H1 (cell line): Measurements from ENCODE around the gene DPF1. TPM values are rescaled to one million over a fixed set of nuclear protein-coding genes. Genes with fewer than 3 reads are reported as not detected.

Source experiments
- CTCF ChIA-PET: fragments of 300-600 bp; sonication (Branson Sonifier 250); formaldehyde crosslinking; loops from one replicate; lab custom pipeline; 2021; ENCODE audit not compliant: partially characterized antibody; lab: Charles Lee
- POLR2A ChIA-PET: fragments of 300-600 bp; sonication (Branson Sonifier 250); formaldehyde crosslinking; loops from one replicate; lab custom pipeline; 2021; ENCODE audit warnings: inconsistent platforms; ENCODE audit not compliant: partially characterized antibody; lab: Charles Lee
- DNase-seq, 2 experiments: peaks; one replicate each; pipeline versions ENCODE4 v3.0.0 to v3.0.0-alpha.2; 2010 to 2022; ENCODE audit warnings: low spot score in 2 of 2, low read depth in 1 of 2, mixed read lengths in 1 of 2
- FAIRE-seq: peaks from 2 replicates; lab custom pipeline; 2011; peaks lifted over from hg19 to GRCh38; lab: Jason Lieb, UNC
- H2AFZ ChIP-seq: 2 replicates; pipeline ENCODE4 v1.8.1; 2012; ENCODE audit warnings: low read length, inconsistent platforms
- H2AK5ac ChIP-seq: 2 replicates; pipeline ENCODE4 v1.6.1; 2013; ENCODE audit warnings: low read depth, low read length
- H2BK120ac ChIP-seq: replicated peaks from 2 replicates; pipeline ENCODE3; 2013; ENCODE audit warnings: low read depth, low read length, inconsistent platforms
- H2BK12ac ChIP-seq: 2 replicates; pipeline ENCODE4 v1.6.1; 2013; ENCODE audit warnings: low read depth, low read length
- H2BK15ac ChIP-seq: 2 replicates; pipeline ENCODE4 v1.6.1; 2013; ENCODE audit warnings: low read length
- H2BK20ac ChIP-seq: 2 replicates; pipeline ENCODE4 v1.6.1; 2013; ENCODE audit warnings: low read length
- H2BK5ac ChIP-seq: 2 replicates; pipeline ENCODE4 v1.6.1; 2013; ENCODE audit warnings: low read depth, low read length
- H3K14ac ChIP-seq: 2 replicates; pipeline ENCODE4 v1.6.1; 2013; ENCODE audit warnings: inconsistent platforms; ENCODE audit not compliant: insufficient read length
- H3K18ac ChIP-seq: 2 replicates; pipeline ENCODE4 v1.6.1; 2013; ENCODE audit warnings: low read length; ENCODE audit errors: extremely low read depth
- H3K23ac ChIP-seq: 2 replicates; pipeline ENCODE4 v1.6.1; 2013; ENCODE audit warnings: inconsistent platforms; ENCODE audit not compliant: insufficient read length
- H3K23me2 ChIP-seq: 2 replicates; pipeline ENCODE4 v1.6.1; 2013; ENCODE audit warnings: low read depth, low read length
- H3K27ac ChIP-seq: 2 replicates; pipeline ENCODE4 v1.6.1; 2011; ENCODE audit warnings: low read depth, low read length, inconsistent platforms
- H3K27me3 ChIP-seq, 4 experiments: replicated peaks in 1 of 4; 1 replicate in 1 of 4; 2 replicates in 3 of 4; pipeline versions ENCODE4 v1.6.1 to v1.8.1; 2011 to 2013; ENCODE audit warnings: low read length in 3 of 4, mild to moderate bottlenecking in 3 of 4, inconsistent platforms in 2 of 4, mixed read lengths in 2 of 4, moderate library complexity in 1 of 4; ENCODE audit not compliant: control insufficient read depth in 3 of 4, insufficient read depth in 3 of 4; ENCODE audit errors: extremely low read depth in 1 of 4
- H3K36me3 ChIP-seq, 4 experiments: 2 replicates each; pipeline versions ENCODE4 v1.6.1 to v1.8.1; 2011 to 2013; ENCODE audit warnings: mild to moderate bottlenecking in 4 of 4, low read length in 3 of 4, moderate library complexity in 2 of 4, control low read depth in 1 of 4, inconsistent platforms in 1 of 4; ENCODE audit not compliant: insufficient read depth in 4 of 4, control insufficient read depth in 2 of 4
- H3K4ac ChIP-seq: replicated peaks from 2 replicates; pipeline ENCODE3; 2013; ENCODE audit warnings: low read length, low read depth, mixed read lengths, inconsistent platforms; ENCODE audit not compliant: insufficient read length
- H3K4me1 ChIP-seq, 4 experiments: replicated peaks in 1 of 4; 1 replicate in 1 of 4; 2 replicates in 3 of 4; pipeline versions ENCODE4 v1.6.1 to v1.8.1; 2011 to 2013; ENCODE audit warnings: low read length in 3 of 4, inconsistent platforms in 2 of 4, mixed read lengths in 1 of 4; ENCODE audit not compliant: insufficient read depth in 4 of 4, control insufficient read depth in 3 of 4
- H3K4me2 ChIP-seq, 2 experiments: 2 replicates each; pipeline versions ENCODE4 v1.6.1 to v1.8.1; 2011 to 2013; ENCODE audit warnings: low read depth in 2 of 2, low read length in 2 of 2, control low read depth in 1 of 2, inconsistent platforms in 1 of 2, mild to moderate bottlenecking in 1 of 2; ENCODE audit not compliant: insufficient read depth in 1 of 2
- H3K4me3 ChIP-seq, 4 experiments: fragments of 200-600, 300-600 bp in 1 of 4; sonication (generic), shearing (Covaris generic), sonication (Bioruptor Twin) in 1 of 4; 2 replicates each; pipeline versions ENCODE4 v1.5.1 to v1.8.1; 2011 to 2016; ENCODE audit warnings: low read length in 4 of 4, low read depth in 3 of 4, control low read depth in 2 of 4, inconsistent platforms in 2 of 4, mild to moderate bottlenecking in 2 of 4, mixed read lengths in 1 of 4, moderate library complexity in 1 of 4; ENCODE audit not compliant: insufficient read depth in 2 of 4; ENCODE audit errors: extremely low read depth in 1 of 4
- H3K56ac ChIP-seq: replicated peaks from 2 replicates; pipeline ENCODE3; 2013; ENCODE audit warnings: low read depth, mild to moderate bottlenecking, mixed read lengths, low read length, inconsistent platforms; ENCODE audit not compliant: insufficient read length
- H3K79me1 ChIP-seq: 2 replicates; pipeline ENCODE4 v1.6.1; 2013; ENCODE audit warnings: low read depth, low read length, control low read depth
- H3K79me2 ChIP-seq, 2 experiments: 2 replicates each; pipeline versions ENCODE4 v1.6.1 to v1.8.1; 2012 to 2013; ENCODE audit warnings: low read length in 2 of 2, mild to moderate bottlenecking in 2 of 2, inconsistent platforms in 1 of 2; ENCODE audit not compliant: insufficient read depth in 2 of 2, control insufficient read depth in 1 of 2
- H3K9ac ChIP-seq, 4 experiments: replicated peaks in 1 of 4; 1 replicate in 1 of 4; 2 replicates in 3 of 4; pipeline versions ENCODE4 v1.6.1 to v1.8.1; 2011 to 2013; ENCODE audit warnings: low read depth in 3 of 4, low read length in 3 of 4, control low read depth in 2 of 4, mild to moderate bottlenecking in 2 of 4, moderate library complexity in 2 of 4, inconsistent platforms in 1 of 4; ENCODE audit errors: extremely low read depth in 1 of 4
- H3K9me3 ChIP-seq, 2 experiments: 2 replicates each; pipeline versions ENCODE4 v1.6.1 to v1.8.1; 2012 to 2013; ENCODE audit warnings: mild to moderate bottlenecking in 2 of 2, moderate library complexity in 2 of 2, control low read depth in 1 of 2, inconsistent platforms in 1 of 2, low read depth in 1 of 2, low read length in 1 of 2, mixed read lengths in 1 of 2; ENCODE audit not compliant: insufficient read depth in 2 of 2
- H4K20me1 ChIP-seq, 2 experiments: replicated peaks in 1 of 2; 2 replicates each; pipeline versions ENCODE3 to v1.8.1; 2011 to 2013; ENCODE audit warnings: inconsistent platforms in 2 of 2, low read length in 2 of 2, mild to moderate bottlenecking in 1 of 2; ENCODE audit not compliant: insufficient read depth in 2 of 2, control insufficient read depth in 1 of 2
- H4K5ac ChIP-seq: 2 replicates; pipeline ENCODE4 v1.6.1; 2013; ENCODE audit warnings: low read length, low read depth, mixed read lengths, inconsistent platforms; ENCODE audit not compliant: insufficient read length
- H4K8ac ChIP-seq: 2 replicates; pipeline ENCODE4 v1.8.0; 2013; ENCODE audit warnings: mild to moderate bottlenecking, moderate library complexity, low read length, inconsistent platforms; ENCODE audit not compliant: insufficient read depth; ENCODE audit errors: extremely low read depth
- H4K91ac ChIP-seq: replicated peaks from 2 replicates; pipeline ENCODE3; 2013; ENCODE audit warnings: low read length, mixed read lengths, inconsistent platforms; ENCODE audit not compliant: insufficient read length
- KDM5A ChIP-seq: fragments of 200-600 bp; IDR thresholded peaks from 2 replicates; pipeline ENCODE4 v1.7.1; 2012; ENCODE audit warnings: mild to moderate bottlenecking, low read length, inconsistent platforms, mixed read lengths
- WGBS, 2 experiments: shearing (Covaris generic) in 1 of 2; methylation state at CpG; one replicate each; pipeline versions ENCODE4 v1.1.6 to v1.1.7; 2013 to 2015; ENCODE audit warnings: low lambda C conversion rate in 2 of 2, mixed read lengths in 2 of 2, inconsistent platforms in 1 of 2, low coverage in 1 of 2, missing lambda C conversion rate in 1 of 2; ENCODE audit not compliant: insufficient replicate concordance in 2 of 2, insufficient coverage in 1 of 2, insufficient read length in 1 of 2; ENCODE audit errors: extremely low coverage in 1 of 2, missing lambda C conversion rate in 1 of 2; 5-methylcytosine and 5-hydroxymethylcytosine counted together
- polyA plus RNA-seq, 7 experiments: library from polyadenylated mRNA; depleted of rRNA in 3 of 7; stranded (reverse) in 5 of 7; unstranded in 2 of 7; fragments of >200 nt in 5 of 7; fragments of 200-250 nt in 2 of 7; gene quantifications; 1 replicate in 5 of 7; 2 replicates in 1 of 7; 4 replicates in 1 of 7; pipeline versions ENCODE4 v1.2.1 to v1.2.3, GENCODE V29; 2011 to 2013; ENCODE audit warnings: missing spikeins in 2 of 7, mixed read lengths in 2 of 7
- total RNA-seq: library from RNA; stranded (reverse); fragmentation: NEBNext Ultra II Directional; extraction: Animal tissue kit (Norgen Biotek cat#: 25700); gene quantifications from 2 replicates; pipeline ENCODE4 v1.2.1, GENCODE V29; 2021

Gene DPF1
- total and polyA plus RNA-seq, 2 of the 8 experiments (the other 6 are each of a cell fraction or from before 2014, with no cell fraction given) = 12.9 to 15.6 TPM

- no peak overlapping the region for H2BK120ac ChIP-seq
- H3K27me3 ChIP-seq = no peaks in the 10 kb centered on the region
- H3K56ac ChIP-seq = no peak overlapping the region
- no peak overlapping the region for H4K5ac ChIP-seq
- H4K20me1 ChIP-seq = peaks cover 0 to 2% of the 10 kb centered on the region in 2 experiments
- ChIA-PET POLR2A (interaction anchor here (1.0 kb wide), 1 partner anchor 13 kb away, joined by 3 read pairs; no protein-coding TSS in a partner anchor), CTCF (interaction anchor here (1.5 to 1.6 kb wide), 2 partner anchors 23 to 28 kb away, joined by 4 to 8 read pairs; no protein-coding TSS in a partner anchor)
- H3K27ac ChIP-seq = no peak overlapping the region
- no peaks in the 10 kb centered on the region for H3K4me1 ChIP-seq
- H3K9ac ChIP-seq = no peak overlapping the region
- TF ChIP-seq KDM5A = no peak
- peaks cover 9 to 25% (median 18%) of the 10 kb centered on the region in 4 experiments; a peak in 6 of 8 replicates for H3K36me3 ChIP-seq
- no peak overlapping the region for H2BK15ac ChIP-seq
- no peak for DNase-seq
- peaks cover 9 to 11% of the 10 kb centered on the region in 2 experiments; a peak in 3 of 4 replicates for H3K9me3 ChIP-seq
- no peak overlapping the region for H2AFZ ChIP-seq
- H3K23me2 ChIP-seq = no peaks in the 10 kb centered on the region
- no peak overlapping the region for H3K4me3 ChIP-seq
- no peak overlapping the region for H4K8ac ChIP-seq
- H3K79me2 ChIP-seq = no peaks in the 10 kb centered on the region
- H3K79me1 ChIP-seq = no peaks in the 10 kb centered on the region
- no peak overlapping the region for H2BK12ac ChIP-seq
- H3K4ac ChIP-seq = no peak overlapping the region
- no peak overlapping the region for H3K14ac ChIP-seq
- H3K18ac ChIP-seq = no peak overlapping the region
- H2BK20ac ChIP-seq = no peak overlapping the region
- H3K23ac ChIP-seq = no peak overlapping the region
- H4K91ac ChIP-seq = no peak overlapping the region
- no peak overlapping the region for H2BK5ac ChIP-seq
- WGBS, 2 experiments = 84% methylated on average over 7 of the region's 7 CpGs; no CpG with 5 or more reads in 1 of the 2 experiments
- H3K4me2 ChIP-seq = no peak overlapping the region
- no peak for FAIRE-seq
- no peak overlapping the region for H2AK5ac ChIP-seq
These were observed 61.4 kb downstream of the DPF1 start for GRCh38 chr19:38162632-38163031.
